ENCODE results near the gene ZCCHC18.
A peak's percentile ranks its signal among the peaks of the same experiment; 100 is the strongest.

Gene ZCCHC18

GRCh38 chrX:104134583-104135261 lies 22.4 kb downstream of the ZCCHC18 start:
- no peak for DNase-seq (ENCODE audit: low spot score)

- no peak for DNase-seq (ENCODE audit: low spot score)
Measured at GRCh38 chrX:104135677-104136076, 23.4 kb downstream of the ZCCHC18 start.

DNA sequence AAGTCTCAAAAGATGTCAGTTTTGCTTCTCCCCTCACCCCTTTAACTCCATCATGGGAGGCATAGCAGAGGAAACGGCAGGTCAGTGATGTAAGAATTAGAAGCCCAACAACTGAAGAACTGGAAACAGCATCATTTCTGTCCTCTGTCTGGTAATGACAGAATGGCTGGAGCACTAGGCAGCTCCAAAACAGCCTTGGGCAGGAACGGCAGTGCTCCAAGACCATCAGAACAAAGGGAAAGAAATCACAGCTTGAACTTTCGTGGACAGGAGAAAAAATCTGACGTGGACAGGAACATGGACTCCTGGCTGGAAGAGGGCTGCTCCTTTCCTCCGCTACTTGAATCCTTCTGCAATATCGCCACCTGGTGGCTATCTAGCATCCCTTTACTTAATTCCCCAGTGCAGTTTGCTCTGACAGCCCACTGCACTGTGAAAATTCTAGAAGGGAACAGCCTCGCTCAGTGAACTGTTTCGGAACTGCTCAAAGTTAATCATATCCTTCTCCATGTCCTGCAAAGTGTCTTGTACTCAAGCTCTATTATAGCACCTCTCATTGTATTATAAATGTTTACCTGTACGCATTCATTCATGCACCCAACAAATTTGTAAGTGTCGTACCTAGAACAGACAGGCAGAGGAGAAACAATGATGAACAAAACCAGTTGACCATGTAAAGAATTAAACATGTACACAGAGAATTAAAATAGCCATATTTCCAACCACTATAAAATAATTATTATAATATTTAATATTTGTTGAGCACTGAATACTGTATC lies 24.1 kb downstream of the ZCCHC18 start:
- DNase-seq (ENCODE audit: low spot score), result peak; percentile 90

GRCh38 chrX:104137496-104137895 lies 25.2 kb downstream of the ZCCHC18 start:
- peak; percentile 26 for DNase-seq (ENCODE audit: low spot score)

DNA sequence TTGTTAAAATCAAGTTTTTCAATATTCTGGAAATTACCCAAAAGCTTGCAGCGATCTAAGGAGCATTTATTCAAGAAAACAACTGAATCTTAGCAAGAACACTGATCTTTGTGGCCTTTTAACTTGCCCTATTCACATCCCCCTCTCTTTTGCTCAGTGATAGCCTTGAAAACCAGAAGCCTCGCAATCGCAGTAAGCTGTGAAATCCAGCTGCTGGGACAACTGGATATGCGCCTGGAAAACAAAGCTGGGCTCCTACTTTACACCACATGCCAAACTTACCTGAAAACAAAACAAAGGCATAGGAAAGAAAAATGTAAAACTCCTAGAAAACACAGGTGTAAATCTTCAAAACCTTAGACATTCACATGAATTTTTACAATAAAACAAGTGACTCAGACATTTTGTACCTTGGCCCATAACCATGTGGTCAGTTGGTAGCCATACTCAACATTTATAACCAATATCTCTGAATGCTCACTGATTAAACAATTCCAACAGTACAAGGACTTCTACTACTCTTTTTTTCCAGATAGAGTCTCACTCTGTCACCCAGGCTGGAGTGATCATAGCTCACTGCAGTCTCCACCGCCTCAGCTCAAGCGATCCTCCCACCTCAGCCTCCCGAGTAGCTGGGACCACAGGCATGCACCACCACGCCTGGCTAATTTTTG lies 28.9 kb downstream of the ZCCHC18 start:
- DNase-seq (ENCODE audit: low spot score), result no peak

DNA sequence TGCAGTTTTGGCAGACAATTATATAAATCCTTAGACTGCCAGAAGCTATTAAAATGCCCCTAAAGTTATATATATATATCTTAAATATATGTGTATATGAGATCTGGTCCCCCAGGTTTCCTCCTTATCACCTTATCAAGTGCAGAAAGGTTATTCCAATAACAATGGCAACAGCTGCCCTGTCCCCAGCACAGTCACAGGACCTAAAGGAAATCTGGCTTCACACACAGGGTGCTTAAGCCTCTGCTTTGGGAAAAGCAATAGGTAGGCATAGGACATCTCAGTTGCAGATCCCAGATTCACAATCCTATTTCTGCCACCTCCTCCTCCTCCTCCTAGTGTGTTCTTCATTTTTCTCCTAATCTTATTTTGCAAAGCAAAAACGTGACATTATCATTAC lies 38.7 kb downstream of the ZCCHC18 start:
- no peak for DNase-seq (ENCODE audit: low spot score)

- peak; percentile 76 for DNase-seq (ENCODE audit: low spot score)
Measured at GRCh38 chrX:104156630-104157529, 44.6 kb downstream of the ZCCHC18 start, which contains the start of gene SLC25A53. Gene SLC25A53, minus strand, starts transcription at chrX:104157009. Its CDS starts 51,752 bp downstream, at chrX:104105257.

Measured in pons (tissue), 1 donor.